HepG2 (cell line): Measurements from ENCODE around the gene TMEM209. TPM values are rescaled to one million over a fixed set of nuclear protein-coding genes. Genes with fewer than 3 reads are reported as not detected.

Experiments used
- BRCA1 ChIP-seq: sonication (generic); formaldehyde crosslinking; IDR thresholded peaks from 2 replicates; pipeline ENCODE4 v1.4.0; 2020; ENCODE audit warnings: missing genetic modification reagents
- DMAP1 ChIP-seq: IDR thresholded peaks from 2 replicates; pipeline ENCODE4 v1.6.1; 2016
- EP300 ChIP-seq, 3 experiments: sonication (generic) in 1 of 3; formaldehyde crosslinking in 1 of 3; IDR thresholded peaks; 2 replicates each; pipeline versions ENCODE4 v1.5.1 to v1.6.1; 2011 to 2020; ENCODE audit warnings: low read depth in 2 of 3, low read length in 2 of 3, borderline replicate concordance in 1 of 3, improper control_type of control experiment in 1 of 3, mild to moderate bottlenecking in 1 of 3, missing genetic modification reagents in 1 of 3, moderate library complexity in 1 of 3
- FOXK2 ChIP-seq: fragments of 450-650 bp; IDR thresholded peaks from 2 replicates; pipeline ENCODE4 v1.6.1; 2016
- HCFC1 ChIP-seq: fragments of 150-350 bp; IDR thresholded peaks from 2 replicates; pipeline ENCODE4 v1.6.1; 2014; ENCODE audit warnings: low read depth, low read length
- IRF2 ChIP-seq: IDR thresholded peaks from 2 replicates; pipeline ENCODE4 v1.6.1; 2018; ENCODE audit warnings: missing genetic modification reagents, missing compliant biosample characterization
- MEIS1 ChIP-seq: sonication (generic); formaldehyde crosslinking; IDR thresholded peaks from 2 replicates; pipeline ENCODE4 v1.9.0; 2021; ENCODE audit warnings: mild to moderate bottlenecking, missing genetic modification reagents, moderate library complexity, borderline replicate concordance
- NR1H2 ChIP-seq: sonication (generic); formaldehyde crosslinking; IDR thresholded peaks from 2 replicates; pipeline ENCODE4 v1.8.1; 2022; ENCODE audit warnings: low read depth, missing genetic modification reagents, borderline replicate concordance
- SIX4 ChIP-seq: sonication (generic); formaldehyde crosslinking; IDR thresholded peaks from 2 replicates; pipeline ENCODE4 v1.4.0; 2020; ENCODE audit warnings: missing genetic modification reagents
- ZC3H4 ChIP-seq: sonication (generic); formaldehyde crosslinking; IDR thresholded peaks from 2 replicates; pipeline ENCODE4 v1.4.0; 2020; ENCODE audit warnings: missing genetic modification reagents, borderline replicate concordance
- ZFP90 ChIP-seq: sonication (generic); formaldehyde crosslinking; IDR thresholded peaks from 2 replicates; pipeline ENCODE4 v1.8.0; 2022; ENCODE audit warnings: missing genetic modification reagents, mild to moderate bottlenecking, inconsistent platforms, borderline replicate concordance
- ZMAT3 ChIP-seq: sonication (generic); formaldehyde crosslinking; conservative IDR thresholded peaks from 2 replicates; pipeline ENCODE4 v1.7.0; 2021; ENCODE audit warnings: missing genetic modification reagents
- ZMYM4 ChIP-seq: sonication (generic); formaldehyde crosslinking; IDR thresholded peaks from 2 replicates; pipeline ENCODE4 v1.8.1; 2023; ENCODE audit warnings: mild to moderate bottlenecking, missing genetic modification reagents
- ZNF772 ChIP-seq: sonication (generic); formaldehyde crosslinking; IDR thresholded peaks from 2 replicates; pipeline ENCODE4 v1.5.0; 2020; ENCODE audit warnings: mild to moderate bottlenecking, missing genetic modification reagents
- ZNF792 ChIP-seq: IDR thresholded peaks from 2 replicates; pipeline ENCODE4 v1.6.1; 2016
- polyA plus RNA-seq, 8 experiments: library from polyadenylated mRNA; depleted of rRNA in 3 of 8; stranded (reverse) in 7 of 8; unstranded in 1 of 8; fragments of >200 nt; fragmentation: Illumina TruSeq in 4 of 8; extraction: Trizol in 4 of 8; gene quantifications; 2 replicates each; pipeline versions ENCODE4 v1.2.1 to v1.2.3, GENCODE V29; 2011 to 2016; ENCODE audit warnings: low read depth in 4 of 8, missing spikeins in 1 of 8, mixed read lengths in 1 of 8; ENCODE audit not compliant: insufficient read depth in 1 of 8
- total RNA-seq, 5 experiments: library from RNA; depleted of rRNA; stranded (reverse); fragments of >200 nt; fragmentation: Illumina TruSeq; extraction: Trizol; gene quantifications; 2 replicates each; pipeline ENCODE4 v1.2.3, GENCODE V29; 2016; ENCODE audit warnings: low read depth in 1 of 5
- TF ChIP-seq, protein P1 (sequence below): sonication (generic); formaldehyde crosslinking; IDR thresholded peaks from 2 replicates; pipeline ENCODE4 v1.5.1; 2020; ENCODE audit warnings: mild to moderate bottlenecking, missing genetic modification reagents
- TF ChIP-seq, protein P2 (sequence below): sonication (generic); formaldehyde crosslinking; IDR thresholded peaks from 2 replicates; pipeline ENCODE4 v1.5.1; 2020; ENCODE audit warnings: mild to moderate bottlenecking, missing genetic modification reagents, moderate library complexity
- TF ChIP-seq, protein P3 (sequence below): sonication (generic); formaldehyde crosslinking; IDR thresholded peaks from 2 replicates; pipeline ENCODE4 v1.9.0; 2022; ENCODE audit warnings: missing genetic modification reagents, mild to moderate bottlenecking, borderline replicate concordance

Gene TMEM209
- total and polyA plus RNA-seq, 2 of the 13 experiments (the other 11 are each of a cell fraction or from before 2014, with no cell fraction given), result 14.5 to 15.6 TPM

DNA sequence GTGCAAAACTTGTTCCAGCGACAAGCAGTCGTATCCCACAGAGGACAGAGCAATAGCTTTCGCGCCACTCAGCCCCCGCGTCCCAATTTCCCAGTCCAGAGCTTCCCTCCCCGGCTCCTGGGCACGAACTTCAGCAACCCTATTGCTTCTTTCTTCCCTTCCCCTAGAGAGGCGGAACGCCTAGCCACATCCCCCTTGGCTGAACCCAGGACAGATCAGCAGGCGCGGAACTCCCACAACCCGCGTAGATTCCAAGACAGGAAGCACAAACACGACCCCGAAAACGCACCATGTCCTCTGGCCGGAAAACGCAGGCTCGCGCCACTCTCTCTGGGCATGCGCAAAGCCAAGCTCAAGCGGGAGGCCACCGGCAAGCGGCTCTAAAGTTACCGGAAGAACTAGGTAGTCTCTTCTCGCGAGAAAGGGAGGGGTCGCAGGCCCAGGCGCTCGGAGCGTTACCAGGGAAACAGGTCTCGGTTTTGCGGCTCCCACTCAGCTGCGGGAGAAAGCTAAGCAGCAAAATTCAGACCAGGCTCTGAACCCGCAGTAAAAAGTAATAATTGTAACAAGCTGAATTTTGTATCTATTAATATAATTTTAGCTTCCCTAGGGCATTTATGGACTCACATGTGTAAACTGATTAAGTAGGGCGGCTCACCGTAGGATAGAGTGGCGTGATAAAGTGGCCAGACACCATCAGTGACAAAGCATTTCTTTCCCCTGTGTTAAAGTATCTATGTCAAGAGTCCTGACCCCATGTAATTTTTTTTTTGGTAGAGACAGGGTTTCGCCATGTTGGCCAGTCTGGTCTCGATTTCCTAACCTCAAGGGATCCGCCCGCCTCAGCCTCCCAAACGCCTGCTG, at the start of gene TMEM209 (continued):
- TF ChIP-seq, protein P1, sequence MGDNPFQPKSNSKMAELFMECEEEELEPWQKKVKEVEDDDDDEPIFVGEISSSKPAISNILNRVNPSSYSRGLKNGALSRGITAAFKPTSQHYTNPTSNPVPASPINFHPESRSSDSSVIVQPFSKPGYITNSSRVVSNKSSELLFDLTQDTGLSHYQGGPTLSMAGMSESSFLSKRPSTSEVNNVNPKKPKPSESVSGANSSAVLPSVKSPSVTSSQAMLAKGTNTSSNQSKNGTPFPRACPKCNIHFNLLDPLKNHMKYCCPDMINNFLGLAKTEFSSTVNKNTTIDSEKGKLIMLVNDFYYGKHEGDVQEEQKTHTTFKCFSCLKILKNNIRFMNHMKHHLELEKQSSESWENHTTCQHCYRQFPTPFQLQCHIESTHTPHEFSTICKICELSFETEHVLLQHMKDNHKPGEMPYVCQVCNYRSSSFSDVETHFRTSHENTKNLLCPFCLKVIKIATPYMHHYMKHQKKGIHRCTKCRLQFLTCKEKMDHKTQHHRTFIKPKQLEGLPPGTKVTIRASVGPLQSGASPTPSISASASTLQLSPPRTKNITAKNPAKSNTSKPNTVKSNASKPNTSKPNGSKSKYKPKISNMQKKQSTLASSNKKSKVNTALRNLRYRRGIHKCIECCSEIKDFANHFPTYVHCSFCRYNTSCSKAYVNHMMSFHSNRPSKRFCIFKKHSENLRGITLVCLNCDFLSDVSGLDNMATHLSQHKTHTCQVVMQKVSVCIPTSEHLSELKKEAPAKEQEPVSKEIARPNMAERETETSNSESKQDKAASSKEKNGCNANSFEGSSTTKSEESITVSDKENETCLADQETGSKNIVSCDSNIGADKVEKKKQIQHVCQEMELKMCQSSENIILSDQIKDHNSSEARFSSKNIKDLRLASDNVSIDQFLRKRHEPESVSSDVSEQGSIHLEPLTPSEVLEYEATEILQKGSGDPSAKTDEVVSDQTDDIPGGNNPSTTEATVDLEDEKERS (CRISPR knock-in tag), result no peak
- TF ChIP-seq EP300 (IDR thresholded peaks at IDR 0.05; ENCODE audit: low read depth in 2 of 2, low read length in 2 of 2) (peak in 1 of 2 experiments; percentile 15; a peak in 1 of 4 replicates), EP300 (CRISPR knock-in tag; IDR thresholded peaks at IDR 0.05; ENCODE audit: borderline replicate concordance) (0 out of 2 replicates have a peak, but pooled peaks have one; percentile 15), IRF2 (peak; percentile 66; the same call in 1 of the 2 replicates), ZFP90 (peak; percentile 44), FOXK2 (peak; percentile 15; the same call in 1 of the 2 replicates), HCFC1 (peak; percentile 55), ZMAT3 (peak; percentile 84; the same call in 1 of the 2 replicates), ZNF772 (CRISPR knock-in tag) (peak; percentile 63; the same call in 1 of the 2 replicates), ZMYM4 (CRISPR knock-in tag) (peak; percentile 95; the same call in 1 of the 2 replicates), SIX4 (CRISPR knock-in tag) (peak; percentile 60), ZC3H4 (no peak), ZNF792 (CRISPR knock-in tag) (0 out of 2 replicates have a peak, but pooled peaks have one; percentile 30), DMAP1 (peak; percentile 74), MEIS1 (CRISPR knock-in tag) (no peak), NR1H2 (CRISPR knock-in tag) (no peak), BRCA1 (CRISPR knock-in tag) (0 out of 2 replicates have a peak, but pooled peaks have one; percentile 45)
- TF ChIP-seq, protein P2, sequence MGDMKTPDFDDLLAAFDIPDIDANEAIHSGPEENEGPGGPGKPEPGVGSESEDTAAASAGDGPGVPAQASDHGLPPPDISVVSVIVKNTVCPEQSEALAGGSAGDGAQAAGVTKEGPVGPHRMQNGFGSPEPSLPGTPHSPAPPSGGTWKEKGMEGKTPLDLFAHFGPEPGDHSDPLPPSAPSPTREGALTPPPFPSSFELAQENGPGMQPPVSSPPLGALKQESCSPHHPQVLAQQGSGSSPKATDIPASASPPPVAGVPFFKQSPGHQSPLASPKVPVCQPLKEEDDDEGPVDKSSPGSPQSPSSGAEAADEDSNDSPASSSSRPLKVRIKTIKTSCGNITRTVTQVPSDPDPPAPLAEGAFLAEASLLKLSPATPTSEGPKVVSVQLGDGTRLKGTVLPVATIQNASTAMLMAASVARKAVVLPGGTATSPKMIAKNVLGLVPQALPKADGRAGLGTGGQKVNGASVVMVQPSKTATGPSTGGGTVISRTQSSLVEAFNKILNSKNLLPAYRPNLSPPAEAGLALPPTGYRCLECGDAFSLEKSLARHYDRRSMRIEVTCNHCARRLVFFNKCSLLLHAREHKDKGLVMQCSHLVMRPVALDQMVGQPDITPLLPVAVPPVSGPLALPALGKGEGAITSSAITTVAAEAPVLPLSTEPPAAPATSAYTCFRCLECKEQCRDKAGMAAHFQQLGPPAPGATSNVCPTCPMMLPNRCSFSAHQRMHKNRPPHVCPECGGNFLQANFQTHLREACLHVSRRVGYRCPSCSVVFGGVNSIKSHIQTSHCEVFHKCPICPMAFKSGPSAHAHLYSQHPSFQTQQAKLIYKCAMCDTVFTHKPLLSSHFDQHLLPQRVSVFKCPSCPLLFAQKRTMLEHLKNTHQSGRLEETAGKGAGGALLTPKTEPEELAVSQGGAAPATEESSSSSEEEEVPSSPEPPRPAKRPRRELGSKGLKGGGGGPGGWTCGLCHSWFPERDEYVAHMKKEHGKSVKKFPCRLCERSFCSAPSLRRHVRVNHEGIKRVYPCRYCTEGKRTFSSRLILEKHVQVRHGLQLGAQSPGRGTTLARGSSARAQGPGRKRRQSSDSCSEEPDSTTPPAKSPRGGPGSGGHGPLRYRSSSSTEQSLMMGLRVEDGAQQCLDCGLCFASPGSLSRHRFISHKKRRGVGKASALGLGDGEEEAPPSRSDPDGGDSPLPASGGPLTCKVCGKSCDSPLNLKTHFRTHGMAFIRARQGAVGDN (CRISPR knock-in tag), result peak; percentile 90
- TF ChIP-seq, protein P3, sequence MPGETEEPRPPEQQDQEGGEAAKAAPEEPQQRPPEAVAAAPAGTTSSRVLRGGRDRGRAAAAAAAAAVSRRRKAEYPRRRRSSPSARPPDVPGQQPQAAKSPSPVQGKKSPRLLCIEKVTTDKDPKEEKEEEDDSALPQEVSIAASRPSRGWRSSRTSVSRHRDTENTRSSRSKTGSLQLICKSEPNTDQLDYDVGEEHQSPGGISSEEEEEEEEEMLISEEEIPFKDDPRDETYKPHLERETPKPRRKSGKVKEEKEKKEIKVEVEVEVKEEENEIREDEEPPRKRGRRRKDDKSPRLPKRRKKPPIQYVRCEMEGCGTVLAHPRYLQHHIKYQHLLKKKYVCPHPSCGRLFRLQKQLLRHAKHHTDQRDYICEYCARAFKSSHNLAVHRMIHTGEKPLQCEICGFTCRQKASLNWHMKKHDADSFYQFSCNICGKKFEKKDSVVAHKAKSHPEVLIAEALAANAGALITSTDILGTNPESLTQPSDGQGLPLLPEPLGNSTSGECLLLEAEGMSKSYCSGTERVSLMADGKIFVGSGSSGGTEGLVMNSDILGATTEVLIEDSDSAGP (CRISPR knock-in tag), result peak; percentile 75
